GM19023 (cell line): ENCODE measurements around the gene KRT3.

Experiments
- ATAC-seq: cut with Tn5 transposase; IDR thresholded peaks from one replicate; pipeline ENCODE4 v1.9.1; 2021; ENCODE audit warnings: mild to moderate bottlenecking, moderate library complexity; ENCODE audit not compliant: unreplicated experiment

Gene KRT3

DNA sequence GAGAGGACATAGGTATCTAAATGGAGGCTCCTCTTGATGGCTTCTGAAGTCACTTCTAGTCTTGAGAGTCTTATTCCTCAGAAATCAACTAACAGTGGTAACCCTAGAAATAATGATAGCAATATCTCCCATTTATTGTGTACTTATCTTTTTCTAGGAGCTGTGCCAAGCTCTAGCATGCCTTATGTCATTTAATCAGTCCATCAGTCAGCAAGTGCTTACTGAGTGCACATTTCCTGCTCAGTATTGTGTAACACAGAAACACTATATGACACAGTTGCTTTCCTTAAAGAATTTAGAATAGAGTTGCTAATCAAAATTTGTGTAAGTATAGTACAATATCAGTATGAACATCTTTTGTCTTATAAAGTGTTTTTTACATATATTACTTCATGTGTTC lies 55.3 kb downstream of the KRT3 start:
- ATAC-seq: no peak

DNA sequence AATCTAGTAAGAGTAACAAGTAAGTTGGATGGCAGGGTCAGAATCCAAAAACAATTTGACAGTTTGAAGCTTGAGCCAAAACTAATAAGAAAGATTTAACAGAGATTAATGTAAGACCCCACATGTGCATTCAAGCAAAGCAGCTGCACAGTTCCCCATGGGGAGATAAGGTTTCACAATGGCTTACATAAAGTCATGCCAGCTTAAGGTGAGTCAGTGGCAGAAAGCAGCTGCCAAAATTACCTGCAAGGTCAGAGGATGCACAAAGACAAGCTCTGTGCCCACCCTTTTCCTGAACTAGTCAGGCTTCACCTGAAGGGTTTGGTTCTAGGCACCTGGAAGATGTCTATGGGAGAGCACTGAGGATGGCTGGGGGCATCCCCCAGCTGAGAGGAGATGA lies 56.0 kb downstream of the KRT3 start:
- ATAC-seq: no peak
